ENCODE measurements around the gene GPBP1L1. TPM values are rescaled to one million over a fixed set of nuclear protein-coding genes. Genes with fewer than 3 reads are reported as not detected.
"Not testable (repeated sequence)": the region's sequence is repeated elsewhere in the genome, so short reads cannot be mapped to it uniquely, and the experiment has no call there.

Gene GPBP1L1
- total RNA-seq, 1 experiment from 2014 or later: 110 TPM

DNA sequence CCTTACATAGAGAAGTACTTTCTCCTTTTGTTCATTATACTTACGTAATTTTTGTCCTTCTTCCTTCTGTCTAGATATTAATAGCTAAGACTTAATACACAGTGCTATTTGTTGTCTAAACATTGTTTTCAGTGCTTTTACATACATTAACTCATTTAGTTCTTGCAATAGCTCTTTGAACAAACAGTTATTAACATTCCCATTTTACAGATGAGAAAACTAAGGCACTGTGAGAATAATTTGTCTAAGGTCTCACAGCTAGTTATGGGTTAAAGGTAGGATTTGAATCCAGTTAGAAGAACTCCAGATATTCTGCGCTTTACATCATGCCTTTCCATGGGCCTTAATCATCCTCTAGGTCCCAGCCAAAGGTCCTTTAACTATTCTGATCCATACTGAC, 82.1 kb downstream of the GPBP1L1 start:
- intact Hi-C loops (cut with micrococcal nuclease): no loop called here
- RAD21 ChIA-PET (ENCODE audit: low non-redundant PET in 1 of 2, low total read pairs in 2 of 2, uncharacterized antibody in 2 of 2, unreplicated experiment in 2 of 2): no interaction called here
- H3K4me3 ChIP-seq (replicated peaks in 1 of 2; ENCODE audit: low read depth in 1 of 2, low read length in 2 of 2): no peak overlapping the region
- H3K9me2 ChIP-seq (ENCODE audit: insufficient read depth): no peaks in the 10 kb centered on the region
- no peak overlapping the region for H3K27ac ChIP-seq (ENCODE audit: low read depth, low read length)
- H3K9me3 ChIP-seq (ENCODE audit: control insufficient read depth in 1 of 2, insufficient read depth in 1 of 2, low read depth in 1 of 2, low read length in 2 of 2): no peaks in the 10 kb centered on the region
- CTCF ChIA-PET: no interaction called here
- H2AFZ ChIP-seq (ENCODE audit: low read depth, low read length, poor library complexity, severe bottlenecking): no peak overlapping the region
- peaks cover 31 to 49% of the 10 kb centered on the region in 2 experiments for H3K36me3 ChIP-seq (ENCODE audit: control insufficient read depth in 1 of 2, insufficient read depth in 2 of 2, low read length in 2 of 2)
- no peaks in the 10 kb centered on the region for H3K27me3 ChIP-seq (ENCODE audit: insufficient read depth, low read length)
- peaks cover 96% of the 10 kb centered on the region for H3K79me2 ChIP-seq (ENCODE audit: insufficient read depth, low read length)
- no peak for ATAC-seq
- no peak for DNase-seq (ENCODE audit: low read depth, low spot score)
- TF ChIP-seq CEBPB (IDR thresholded peaks at IDR 0.05; ENCODE audit: low read depth) (no peak), ZBTB33 (IDR thresholded peaks at IDR 0.05; ENCODE audit: extremely low read depth, insufficient replicate concordance, low read length) (no peak), EZH2 (IDR thresholded peaks at IDR 0.05) (no peak), FOSL1 (IDR thresholded peaks at IDR 0.05; ENCODE audit: low read depth) (no peak), ELF1 (IDR thresholded peaks at IDR 0.05; ENCODE audit: borderline replicate concordance, low read depth) (no peak), POLR2AphosphoS5 (IDR thresholded peaks at IDR 0.05; ENCODE audit: low read depth, low read length) (no peak), JUND (IDR thresholded peaks at IDR 0.05) (no peak), SIN3A (IDR thresholded peaks at IDR 0.05; ENCODE audit: low read depth) (no peak), SRF (IDR thresholded peaks at IDR 0.05; ENCODE audit: low read depth) (no peak), SP1 (IDR thresholded peaks at IDR 0.05; ENCODE audit: low read depth) (no peak), EGR1 (IDR thresholded peaks at IDR 0.05; ENCODE audit: low read depth) (no peak), MAX (IDR thresholded peaks at IDR 0.05) (no peak)
- TF ChIP-seq, protein P1, sequence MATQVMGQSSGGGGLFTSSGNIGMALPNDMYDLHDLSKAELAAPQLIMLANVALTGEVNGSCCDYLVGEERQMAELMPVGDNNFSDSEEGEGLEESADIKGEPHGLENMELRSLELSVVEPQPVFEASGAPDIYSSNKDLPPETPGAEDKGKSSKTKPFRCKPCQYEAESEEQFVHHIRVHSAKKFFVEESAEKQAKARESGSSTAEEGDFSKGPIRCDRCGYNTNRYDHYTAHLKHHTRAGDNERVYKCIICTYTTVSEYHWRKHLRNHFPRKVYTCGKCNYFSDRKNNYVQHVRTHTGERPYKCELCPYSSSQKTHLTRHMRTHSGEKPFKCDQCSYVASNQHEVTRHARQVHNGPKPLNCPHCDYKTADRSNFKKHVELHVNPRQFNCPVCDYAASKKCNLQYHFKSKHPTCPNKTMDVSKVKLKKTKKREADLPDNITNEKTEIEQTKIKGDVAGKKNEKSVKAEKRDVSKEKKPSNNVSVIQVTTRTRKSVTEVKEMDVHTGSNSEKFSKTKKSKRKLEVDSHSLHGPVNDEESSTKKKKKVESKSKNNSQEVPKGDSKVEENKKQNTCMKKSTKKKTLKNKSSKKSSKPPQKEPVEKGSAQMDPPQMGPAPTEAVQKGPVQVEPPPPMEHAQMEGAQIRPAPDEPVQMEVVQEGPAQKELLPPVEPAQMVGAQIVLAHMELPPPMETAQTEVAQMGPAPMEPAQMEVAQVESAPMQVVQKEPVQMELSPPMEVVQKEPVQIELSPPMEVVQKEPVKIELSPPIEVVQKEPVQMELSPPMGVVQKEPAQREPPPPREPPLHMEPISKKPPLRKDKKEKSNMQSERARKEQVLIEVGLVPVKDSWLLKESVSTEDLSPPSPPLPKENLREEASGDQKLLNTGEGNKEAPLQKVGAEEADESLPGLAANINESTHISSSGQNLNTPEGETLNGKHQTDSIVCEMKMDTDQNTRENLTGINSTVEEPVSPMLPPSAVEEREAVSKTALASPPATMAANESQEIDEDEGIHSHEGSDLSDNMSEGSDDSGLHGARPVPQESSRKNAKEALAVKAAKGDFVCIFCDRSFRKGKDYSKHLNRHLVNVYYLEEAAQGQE (IDR thresholded peaks at IDR 0.05; ENCODE audit: low read depth): no peak
- H4K20me1 ChIP-seq (ENCODE audit: insufficient read depth): peaks cover 33% of the 10 kb centered on the region; the same call in 1 of the 2 replicates
- peaks cover 16 to 28% of the 10 kb centered on the region in 2 experiments for H3K4me1 ChIP-seq (ENCODE audit: control insufficient read depth in 1 of 2, insufficient read depth in 2 of 2, low read length in 2 of 2)
- no peak overlapping the region for H3K9ac ChIP-seq (ENCODE audit: low read length)
- no TSS peak for BruUV-seq (replicated peaks)
- POLR2A ChIA-PET: no interaction called here
- H3K4me2 ChIP-seq (ENCODE audit: low read length): no peak overlapping the region

GRCh38 chr1:45596765-45597164, 89.6 kb downstream of the GPBP1L1 start:
- RAD21 ChIA-PET (ENCODE audit: low non-redundant PET in 1 of 2, low total read pairs in 2 of 2, uncharacterized antibody in 2 of 2, unreplicated experiment in 2 of 2); H3K9me2 ChIP-seq (ENCODE audit: insufficient read depth); H3K27me3 ChIP-seq (ENCODE audit: insufficient read depth, low read length); intact Hi-C loops (cut with micrococcal nuclease); POLR2A ChIA-PET; ATAC-seq; BruUV-seq (replicated peaks); H3K9me3 ChIP-seq (ENCODE audit: control insufficient read depth in 1 of 2, insufficient read depth in 1 of 2, low read depth in 1 of 2, low read length in 2 of 2); H3K9ac ChIP-seq (ENCODE audit: low read length); DNase-seq (ENCODE audit: low read depth, low spot score); H3K4me3 ChIP-seq (replicated peaks in 1 of 2; ENCODE audit: low read depth in 1 of 2, low read length in 2 of 2); H3K27ac ChIP-seq (ENCODE audit: low read depth, low read length); CTCF ChIA-PET; H2AFZ ChIP-seq (ENCODE audit: low read depth, low read length, poor library complexity, severe bottlenecking); H3K4me2 ChIP-seq (ENCODE audit: low read length): not testable (repeated sequence)
- Histone ChIP-seq H3K79me2 (ENCODE audit: insufficient read depth, low read length) (peaks cover 99% of the 10 kb centered on the region), H3K4me1 (ENCODE audit: control insufficient read depth in 1 of 2, insufficient read depth in 2 of 2, low read length in 2 of 2) (peaks cover 13 to 22% of the 10 kb centered on the region in 2 experiments), H4K20me1 (ENCODE audit: insufficient read depth) (peaks cover 12% of the 10 kb centered on the region; the same call in 1 of the 2 replicates), H3K36me3 (ENCODE audit: control insufficient read depth in 1 of 2, insufficient read depth in 2 of 2, low read length in 2 of 2) (peaks cover 29 to 40% of the 10 kb centered on the region in 2 experiments)

All from HCT116 (cell line).